ENCODE results near the gene ITPRID2.

Gene ITPRID2

GRCh38 chr2:181923121-181923520, 31.6 kb downstream of the ITPRID2 start:
- no peak for ATAC-seq (ENCODE audit: insufficient read depth, low read depth)
- TF ChIP-seq EZH2 (IDR thresholded peaks at IDR 0.05; ENCODE audit: borderline replicate concordance, low read depth, low read length, severe bottlenecking), result no peak
- TF ChIP-seq, protein P1, sequence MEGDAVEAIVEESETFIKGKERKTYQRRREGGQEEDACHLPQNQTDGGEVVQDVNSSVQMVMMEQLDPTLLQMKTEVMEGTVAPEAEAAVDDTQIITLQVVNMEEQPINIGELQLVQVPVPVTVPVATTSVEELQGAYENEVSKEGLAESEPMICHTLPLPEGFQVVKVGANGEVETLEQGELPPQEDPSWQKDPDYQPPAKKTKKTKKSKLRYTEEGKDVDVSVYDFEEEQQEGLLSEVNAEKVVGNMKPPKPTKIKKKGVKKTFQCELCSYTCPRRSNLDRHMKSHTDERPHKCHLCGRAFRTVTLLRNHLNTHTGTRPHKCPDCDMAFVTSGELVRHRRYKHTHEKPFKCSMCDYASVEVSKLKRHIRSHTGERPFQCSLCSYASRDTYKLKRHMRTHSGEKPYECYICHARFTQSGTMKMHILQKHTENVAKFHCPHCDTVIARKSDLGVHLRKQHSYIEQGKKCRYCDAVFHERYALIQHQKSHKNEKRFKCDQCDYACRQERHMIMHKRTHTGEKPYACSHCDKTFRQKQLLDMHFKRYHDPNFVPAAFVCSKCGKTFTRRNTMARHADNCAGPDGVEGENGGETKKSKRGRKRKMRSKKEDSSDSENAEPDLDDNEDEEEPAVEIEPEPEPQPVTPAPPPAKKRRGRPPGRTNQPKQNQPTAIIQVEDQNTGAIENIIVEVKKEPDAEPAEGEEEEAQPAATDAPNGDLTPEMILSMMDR (IDR thresholded peaks at IDR 0.05; ENCODE audit: borderline replicate concordance, extremely low read depth, low read length, poor library complexity, severe bottlenecking), result no peak
- Histone ChIP-seq H3K4me3 (ENCODE audit: low read depth in 1 of 2, low read length in 2 of 2) (no peak overlapping the region), H3K79me2 (ENCODE audit: insufficient read depth, low read length) (peaks cover 22% of the 10 kb centered on the region), H3K36me3 (ENCODE audit: insufficient read depth, low read length) (peaks cover 82% of the 10 kb centered on the region), H3K4me1 (ENCODE audit: insufficient read depth, low read length) (no peaks in the 10 kb centered on the region), H3K9ac (ENCODE audit: low read depth, low read length) (no peak overlapping the region), H3K27ac (ENCODE audit: low read length) (no peak overlapping the region), H3K4me2 (ENCODE audit: insufficient read depth, low read length) (no peak overlapping the region), H3K9me3 (ENCODE audit: insufficient read depth, low read length, severe bottlenecking) (no peaks in the 10 kb centered on the region), H2AFZ (ENCODE audit: low read depth, low read length) (no peak overlapping the region), H4K20me1 (ENCODE audit: insufficient read depth, low read length) (no peaks in the 10 kb centered on the region), H3K27me3 (ENCODE audit: insufficient read depth, low read length, poor library complexity) (no peaks in the 10 kb centered on the region)
- no peak for DNase-seq

- Histone ChIP-seq H3K27me3 (ENCODE audit: insufficient read depth, low read length, poor library complexity) (no peaks in the 10 kb centered on the region), H4K20me1 (ENCODE audit: insufficient read depth, low read length) (no peaks in the 10 kb centered on the region), H2AFZ (ENCODE audit: low read depth, low read length) (no peak overlapping the region), H3K4me1 (ENCODE audit: insufficient read depth, low read length) (no peaks in the 10 kb centered on the region), H3K79me2 (ENCODE audit: insufficient read depth, low read length) (peaks cover 22% of the 10 kb centered on the region), H3K4me3 (ENCODE audit: low read depth in 1 of 2, low read length in 2 of 2) (no peak overlapping the region), H3K9me3 (ENCODE audit: insufficient read depth, low read length, severe bottlenecking) (no peaks in the 10 kb centered on the region), H3K27ac (ENCODE audit: low read length) (no peak overlapping the region), H3K36me3 (ENCODE audit: insufficient read depth, low read length) (peaks cover 75% of the 10 kb centered on the region), H3K9ac (ENCODE audit: low read depth, low read length) (no peak overlapping the region), H3K4me2 (ENCODE audit: insufficient read depth, low read length) (no peak overlapping the region)
- TF ChIP-seq, protein P1 (IDR thresholded peaks at IDR 0.05; ENCODE audit: borderline replicate concordance, extremely low read depth, low read length, poor library complexity, severe bottlenecking), result no peak
- TF ChIP-seq EZH2 (IDR thresholded peaks at IDR 0.05; ENCODE audit: borderline replicate concordance, low read depth, low read length, severe bottlenecking), result no peak
- DNase-seq (no peak), ATAC-seq (ENCODE audit: insufficient read depth, low read depth) (no peak)
Observed at GRCh38 chr2:181924336-181924735, 32.8 kb downstream of the ITPRID2 start.

DNA sequence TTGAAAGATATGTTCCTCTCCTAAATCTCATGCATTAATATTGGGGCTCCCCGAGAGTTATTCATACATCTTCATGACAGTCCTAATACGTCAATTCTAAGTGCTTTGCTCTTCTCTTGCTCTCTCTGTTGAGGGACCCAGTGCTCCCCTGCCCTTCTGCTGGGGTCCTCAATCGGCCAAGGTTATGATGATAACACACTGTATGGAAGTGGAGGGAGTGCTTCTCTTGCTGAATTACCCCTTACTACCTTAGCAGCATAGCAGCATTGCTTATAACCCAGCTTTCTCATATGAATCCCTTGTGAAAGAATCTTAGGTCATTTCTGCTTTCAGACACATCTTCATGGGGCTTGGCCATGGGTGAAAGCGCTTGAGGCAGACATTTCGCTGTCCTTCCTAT, 43.2 kb downstream of the ITPRID2 start:
- TF ChIP-seq EZH2 (IDR thresholded peaks at IDR 0.05; ENCODE audit: borderline replicate concordance, low read depth, low read length, severe bottlenecking), result no peak
- no peak overlapping the region for H2AFZ ChIP-seq (ENCODE audit: low read depth, low read length)
- H3K27ac ChIP-seq (ENCODE audit: low read length), result no peak overlapping the region
- H3K9ac ChIP-seq (ENCODE audit: low read depth, low read length), result no peak overlapping the region
- H3K27me3 ChIP-seq (ENCODE audit: insufficient read depth, low read length, poor library complexity), result no peaks in the 10 kb centered on the region
- H3K4me3 ChIP-seq (ENCODE audit: low read depth in 1 of 2, low read length in 2 of 2), result no peak overlapping the region
- H3K9me3 ChIP-seq (ENCODE audit: insufficient read depth, low read length, severe bottlenecking), result no peaks in the 10 kb centered on the region
- H3K79me2 ChIP-seq (ENCODE audit: insufficient read depth, low read length), result no peaks in the 10 kb centered on the region
- H3K36me3 ChIP-seq (ENCODE audit: insufficient read depth, low read length), result peaks cover 7% of the 10 kb centered on the region
- no peak for DNase-seq
- no peak for ATAC-seq (ENCODE audit: insufficient read depth, low read depth)
- no peak overlapping the region for H3K4me2 ChIP-seq (ENCODE audit: insufficient read depth, low read length)
- H3K4me1 ChIP-seq (ENCODE audit: insufficient read depth, low read length), result no peaks in the 10 kb centered on the region
- no peaks in the 10 kb centered on the region for H4K20me1 ChIP-seq (ENCODE audit: insufficient read depth, low read length)

DNA sequence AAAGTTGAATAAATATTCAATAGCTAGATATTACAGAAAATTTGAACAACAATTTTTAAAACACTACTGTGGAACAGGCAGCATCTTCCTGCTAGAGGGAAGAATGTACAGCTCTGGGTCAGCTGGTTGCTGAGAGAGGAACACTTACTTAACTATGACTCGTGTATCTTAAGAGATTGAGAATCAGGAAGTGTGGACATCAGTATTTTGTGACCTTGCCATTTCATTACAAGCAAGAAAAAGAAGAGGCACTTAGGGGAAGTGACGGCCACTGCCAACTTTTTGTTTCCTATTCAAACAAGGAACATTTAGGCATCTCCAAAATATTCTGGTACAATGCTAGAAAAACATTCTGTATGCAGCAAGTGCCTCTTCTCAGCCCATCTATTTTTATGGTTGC, 45.9 kb downstream of the ITPRID2 start:
- DNase-seq, result no peak
- H3K27ac ChIP-seq (ENCODE audit: low read length), result no peak overlapping the region

More for the DNA sequence above, 45.9 kb downstream of the ITPRID2 start:
- Histone ChIP-seq H3K27me3 (ENCODE audit: insufficient read depth, low read length, poor library complexity) (no peaks in the 10 kb centered on the region), H3K4me1 (ENCODE audit: insufficient read depth, low read length) (no peaks in the 10 kb centered on the region), H2AFZ (ENCODE audit: low read depth, low read length) (no peak overlapping the region), H3K36me3 (ENCODE audit: insufficient read depth, low read length) (no peaks in the 10 kb centered on the region), H3K4me3 (ENCODE audit: low read depth in 1 of 2, low read length in 2 of 2) (no peak overlapping the region), H3K4me2 (ENCODE audit: insufficient read depth, low read length) (no peak overlapping the region), H3K79me2 (ENCODE audit: insufficient read depth, low read length) (no peaks in the 10 kb centered on the region), H3K9ac (ENCODE audit: low read depth, low read length) (no peak overlapping the region), H3K9me3 (ENCODE audit: insufficient read depth, low read length, severe bottlenecking) (no peaks in the 10 kb centered on the region), H4K20me1 (ENCODE audit: insufficient read depth, low read length) (no peaks in the 10 kb centered on the region)
- no peak for ATAC-seq (ENCODE audit: insufficient read depth, low read depth)
- TF ChIP-seq, protein P1 (IDR thresholded peaks at IDR 0.05; ENCODE audit: borderline replicate concordance, extremely low read depth, low read length, poor library complexity, severe bottlenecking), result no peak
- no peak for TF ChIP-seq EZH2 (IDR thresholded peaks at IDR 0.05; ENCODE audit: borderline replicate concordance, low read depth, low read length, severe bottlenecking)

Data from DND-41 (cell line).